Neural crest cell (in vitro differentiated cells): ENCODE measurements around the gene TTC9. TPM values are rescaled to one million over a fixed set of nuclear protein-coding genes. Genes with fewer than 3 reads are reported as not detected.

Source experiments
- DNase-seq: peaks from one replicate; pipeline ENCODE4 v3.0.0; 2021; ENCODE audit warnings: low read depth, mixed read lengths, low spot score
- H3K27ac Mint-ChIP-seq: one replicate; pipeline ENCODE4 v1.8.0; 2021; ENCODE audit warnings: mild to moderate bottlenecking, mixed read lengths; ENCODE audit not compliant: unreplicated experiment
- H3K27me3 Mint-ChIP-seq: 2 replicates; pipeline ENCODE4 v1.8.0; 2021; ENCODE audit warnings: low read depth, mild to moderate bottlenecking, mixed read lengths
- H3K36me3 Mint-ChIP-seq: 2 replicates; pipeline ENCODE4 v1.8.0; 2021; ENCODE audit warnings: low read depth, mild to moderate bottlenecking, mixed read lengths
- H3K4me1 Mint-ChIP-seq: 2 replicates; pipeline ENCODE4 v1.8.0; 2021; ENCODE audit warnings: mixed read lengths
- H3K4me3 Mint-ChIP-seq: one replicate; pipeline ENCODE4 v1.8.0; 2021; ENCODE audit warnings: mild to moderate bottlenecking, mixed read lengths
- H3K9me3 Mint-ChIP-seq: 2 replicates; pipeline ENCODE4 v1.8.0; 2021; ENCODE audit warnings: mixed read lengths
- total RNA-seq: library from RNA; stranded (reverse); gene quantifications from 2 replicates; pipeline ENCODE4 v1.2.1, GENCODE V29; 2021
- TF ChIP-seq, protein P1 (sequence below): fragments of 200-600 bp; sonication (generic); conservative IDR thresholded peaks from 2 replicates; pipeline ENCODE4 v1.5.0; 2021; ENCODE audit warnings: antibody characterized with exemption, mild to moderate bottlenecking

Gene TTC9
- total RNA-seq, 1 donor from 2014 or later = 4.2 TPM

DNA sequence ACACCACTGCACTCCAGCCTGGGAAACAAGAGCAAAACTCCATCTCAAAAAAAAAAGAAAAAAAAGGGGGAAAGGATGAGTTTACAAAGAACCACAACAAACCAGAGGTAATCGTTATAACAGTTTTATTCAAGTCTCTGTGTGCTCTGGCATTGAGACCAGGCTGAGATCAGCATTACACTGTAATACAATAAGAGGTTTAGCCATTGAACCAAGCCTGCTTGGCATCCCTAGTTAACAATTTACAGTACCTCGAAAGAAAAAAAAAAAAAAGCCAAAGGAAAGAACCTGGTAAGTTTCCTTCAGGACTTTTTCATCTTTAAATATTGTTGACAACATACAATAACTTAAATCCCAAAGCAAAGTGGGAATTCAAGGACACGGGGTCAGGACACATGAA, 80.7 kb downstream of the TTC9 start:
- H3K9me3 Mint-ChIP-seq = no peaks in the 10 kb centered on the region
- no peak overlapping the region for H3K4me3 Mint-ChIP-seq
- no peaks in the 10 kb centered on the region for H3K27me3 Mint-ChIP-seq
- TF ChIP-seq, protein P1, sequence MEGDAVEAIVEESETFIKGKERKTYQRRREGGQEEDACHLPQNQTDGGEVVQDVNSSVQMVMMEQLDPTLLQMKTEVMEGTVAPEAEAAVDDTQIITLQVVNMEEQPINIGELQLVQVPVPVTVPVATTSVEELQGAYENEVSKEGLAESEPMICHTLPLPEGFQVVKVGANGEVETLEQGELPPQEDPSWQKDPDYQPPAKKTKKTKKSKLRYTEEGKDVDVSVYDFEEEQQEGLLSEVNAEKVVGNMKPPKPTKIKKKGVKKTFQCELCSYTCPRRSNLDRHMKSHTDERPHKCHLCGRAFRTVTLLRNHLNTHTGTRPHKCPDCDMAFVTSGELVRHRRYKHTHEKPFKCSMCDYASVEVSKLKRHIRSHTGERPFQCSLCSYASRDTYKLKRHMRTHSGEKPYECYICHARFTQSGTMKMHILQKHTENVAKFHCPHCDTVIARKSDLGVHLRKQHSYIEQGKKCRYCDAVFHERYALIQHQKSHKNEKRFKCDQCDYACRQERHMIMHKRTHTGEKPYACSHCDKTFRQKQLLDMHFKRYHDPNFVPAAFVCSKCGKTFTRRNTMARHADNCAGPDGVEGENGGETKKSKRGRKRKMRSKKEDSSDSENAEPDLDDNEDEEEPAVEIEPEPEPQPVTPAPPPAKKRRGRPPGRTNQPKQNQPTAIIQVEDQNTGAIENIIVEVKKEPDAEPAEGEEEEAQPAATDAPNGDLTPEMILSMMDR = no peak
- DNase-seq = no peak
- H3K36me3 Mint-ChIP-seq = no peaks in the 10 kb centered on the region
- H3K27ac Mint-ChIP-seq = no peak overlapping the region
- no peaks in the 10 kb centered on the region for H3K4me1 Mint-ChIP-seq

DNA sequence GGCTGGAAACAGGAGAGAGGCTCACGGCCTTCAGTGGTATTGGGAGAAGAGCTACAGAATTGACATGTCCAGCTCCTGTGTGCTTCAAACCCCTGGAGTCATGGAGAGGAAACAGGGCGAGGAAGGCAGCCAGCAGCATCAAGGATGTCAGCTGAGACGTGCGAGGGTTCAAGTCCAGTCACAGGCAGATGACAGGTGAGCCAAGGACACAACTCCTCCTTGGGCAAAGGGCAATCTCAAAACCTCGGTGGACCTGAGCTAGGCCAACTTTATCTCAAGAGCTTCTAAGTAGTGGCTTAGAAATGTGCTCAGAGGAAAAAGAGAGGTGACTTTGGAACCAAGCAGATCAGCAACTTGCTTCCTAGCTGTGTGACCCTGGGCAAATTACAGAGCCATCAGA, 81.6 kb downstream of the TTC9 start:
- H3K4me3 Mint-ChIP-seq = no peak overlapping the region
- no peak overlapping the region for H3K27ac Mint-ChIP-seq
- DNase-seq = no peak
- no peaks in the 10 kb centered on the region for H3K4me1 Mint-ChIP-seq
- H3K27me3 Mint-ChIP-seq = no peaks in the 10 kb centered on the region
- no peaks in the 10 kb centered on the region for H3K9me3 Mint-ChIP-seq
- H3K36me3 Mint-ChIP-seq = no peaks in the 10 kb centered on the region
- TF ChIP-seq, protein P1 = no peak

- peaks cover 2% of the 10 kb centered on the region for H3K36me3 Mint-ChIP-seq
- H3K27ac Mint-ChIP-seq = no peak overlapping the region
- no peaks in the 10 kb centered on the region for H3K9me3 Mint-ChIP-seq
- no peak overlapping the region for H3K4me3 Mint-ChIP-seq
- H3K27me3 Mint-ChIP-seq = no peaks in the 10 kb centered on the region
- peaks cover 5% of the 10 kb centered on the region for H3K4me1 Mint-ChIP-seq
- no peak for DNase-seq
- TF ChIP-seq, protein P1 = no peak
These were observed 82.4 kb downstream of the TTC9 start for GRCh38 chr14:70724110-70724509.

- Mint-ChIP-seq H3K36me3 (peaks cover 2% of the 10 kb centered on the region), H3K4me3 (no peak overlapping the region), H3K27ac (no peak overlapping the region), H3K27me3 (no peaks in the 10 kb centered on the region), H3K4me1 (peaks cover 5% of the 10 kb centered on the region), H3K9me3 (no peaks in the 10 kb centered on the region)
- TF ChIP-seq, protein P1 = no peak
- DNase-seq = no peak
These were observed 83.2 kb downstream of the TTC9 start for GRCh38 chr14:70724944-70725343.

Other genes with a start within 250 kb of the TTC9 start
- 27.0 and 29.1 TPM in 2 replicates for gene SYNJ2BP, start 224.8 kb upstream of the TTC9 start, total RNA-seq
- gene ADAM21, start 189.7 kb upstream of the TTC9 start, total RNA-seq = not detected in 2 replicates
- gene ADAM20, start 106.9 kb upstream of the TTC9 start, total RNA-seq = 0.23 and 0.37 TPM in 2 replicates
- gene MED6, start 41.3 kb upstream of the TTC9 start, total RNA-seq = 50.9 and 52.3 TPM in 2 replicates
- 10.3 and 11.2 TPM in 2 replicates for gene MAP3K9, start 167.6 kb downstream of the TTC9 start, total RNA-seq